Activated T-cell treated with anti-CD3 and anti-CD28 coated beads, Interleukin-2, amount 50 U/mL, for 1 hour (primary cell): ENCODE measurements around the gene RASEF.
"Not testable (repeated sequence)": the region's sequence is repeated elsewhere in the genome, so short reads cannot be mapped to it uniquely, and the experiment has no call there.

Experiments
- DNase-seq: peaks from one replicate; pipeline ENCODE4 v3.0.0-alpha.2; 2020

RASEF gene

DNA sequence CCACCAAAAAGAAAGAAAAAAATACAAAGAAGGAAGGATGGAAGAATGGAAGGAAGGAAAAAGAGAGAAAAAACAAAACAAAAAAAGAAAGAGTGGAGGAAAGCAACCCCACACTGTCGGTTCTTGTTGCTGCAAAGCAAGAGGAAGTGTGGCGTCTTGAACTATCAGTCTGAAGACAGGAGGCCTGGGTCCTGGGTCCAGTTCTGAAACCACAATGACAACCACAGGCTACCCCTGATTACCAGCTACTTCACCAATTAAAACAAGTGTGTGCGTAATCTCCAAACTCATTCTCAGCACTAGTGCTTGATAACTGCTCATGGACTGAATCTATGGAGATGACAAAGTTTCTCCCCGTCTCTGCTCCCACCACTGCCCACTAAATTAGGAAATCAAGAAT is 93.7 kb downstream of the RASEF start:
- no peak for DNase-seq

DNA sequence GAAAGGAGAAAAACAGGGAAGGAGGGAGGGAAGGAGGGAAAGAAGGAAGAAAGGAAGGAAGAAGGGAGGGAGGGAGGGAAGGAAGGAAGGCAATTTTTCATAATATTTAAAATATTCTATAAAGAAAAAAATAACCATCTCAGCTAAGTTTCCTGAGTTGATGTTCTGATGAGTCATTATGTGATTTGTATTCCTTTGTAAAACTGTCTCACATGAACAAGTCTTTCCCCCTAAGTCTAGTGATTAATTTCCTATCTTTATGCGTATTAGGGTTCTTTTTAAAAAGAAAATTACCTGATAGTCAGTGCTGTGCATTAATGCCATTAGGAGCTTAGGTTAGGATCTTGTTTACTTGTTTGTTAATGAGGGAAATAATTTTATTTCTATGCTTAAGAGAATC is 94.1 kb downstream of the RASEF start:
- no peak for DNase-seq

DNA sequence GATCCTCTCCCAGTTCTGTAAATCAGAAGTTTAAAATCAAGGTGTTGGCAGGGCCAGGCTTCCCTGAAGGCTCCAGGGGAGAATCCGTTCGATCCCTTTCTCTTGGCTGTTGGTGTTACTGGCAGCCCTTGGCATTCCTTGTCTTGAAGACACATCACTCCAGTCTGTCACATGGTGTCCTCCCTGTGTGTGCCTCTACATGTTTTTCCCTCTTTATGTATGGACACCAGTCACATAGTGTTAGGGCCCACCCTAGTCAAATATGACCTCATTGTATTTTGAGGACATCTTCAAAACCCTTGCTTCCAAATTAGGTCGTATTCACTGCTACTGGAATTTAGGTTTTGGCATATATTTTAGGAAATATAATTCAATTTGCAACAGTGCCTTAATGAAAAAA is 94.6 kb downstream of the RASEF start:
- no peak for DNase-seq

DNA sequence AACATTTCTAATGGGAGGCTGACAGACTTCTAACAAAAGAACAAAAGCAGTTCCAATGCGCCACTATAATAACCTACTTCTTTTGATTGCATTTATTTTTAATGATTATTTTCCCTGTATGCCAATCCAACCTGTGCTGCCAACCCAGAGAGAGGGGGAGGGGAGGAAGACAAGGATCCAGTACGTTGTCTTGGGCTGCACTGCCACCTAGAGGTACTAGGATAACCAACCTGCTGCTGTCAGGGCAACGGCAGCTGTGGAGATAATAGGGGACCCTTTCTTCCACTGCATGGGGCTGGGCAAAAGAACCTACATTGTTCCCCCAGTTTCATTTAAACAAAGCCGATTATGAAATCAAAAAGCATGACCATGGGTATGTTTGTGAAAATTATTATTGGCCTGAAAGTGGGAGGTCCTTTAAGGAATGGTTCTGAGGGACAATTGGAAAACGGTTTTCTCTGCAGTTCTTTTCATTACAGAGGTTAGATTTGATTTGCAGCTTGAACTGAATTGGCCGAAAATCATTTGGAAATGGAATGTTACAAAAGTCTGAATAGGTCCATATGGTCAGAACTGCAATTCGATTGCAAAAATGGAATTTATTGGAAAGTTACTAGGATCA is 101.3 kb downstream of the RASEF start:
- peak; percentile 17 for DNase-seq

DNA sequence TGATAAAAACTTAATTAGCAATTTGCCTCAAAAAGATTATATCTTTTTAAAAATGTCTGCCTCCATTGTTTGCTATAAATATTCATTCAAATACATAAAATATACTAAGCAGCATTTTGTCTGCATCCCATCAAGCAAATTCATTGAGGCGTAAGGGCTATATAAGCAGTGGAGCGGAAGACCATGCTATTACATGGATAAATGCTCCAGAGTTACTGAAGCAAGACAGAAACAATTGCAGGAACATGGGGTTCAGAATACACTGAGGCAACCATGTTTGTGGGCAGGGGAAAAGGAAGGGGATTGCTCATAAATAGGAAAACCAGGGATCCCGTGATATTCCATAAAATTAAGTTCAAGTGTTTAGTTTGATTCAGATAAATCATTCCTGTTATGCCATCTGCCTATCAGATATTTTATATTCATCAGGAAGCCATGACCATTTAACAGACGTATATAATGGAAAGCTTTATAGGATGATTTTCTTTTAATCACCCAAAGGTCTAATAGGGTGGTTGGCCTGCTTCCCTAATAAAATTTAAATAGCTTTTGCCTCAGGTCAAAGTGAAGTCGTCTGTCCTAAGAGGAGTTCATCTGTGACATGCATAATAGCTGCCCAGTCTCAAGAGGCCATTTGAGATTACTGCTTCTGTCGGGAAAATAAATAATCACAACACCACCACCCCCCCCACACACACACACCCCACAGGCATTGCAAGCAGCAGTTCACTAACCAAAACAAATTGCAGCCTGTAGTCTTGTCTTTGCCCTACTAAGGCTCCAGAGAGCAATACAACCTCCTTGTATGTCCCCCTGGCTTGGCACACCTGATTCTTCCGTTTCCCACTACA is 105.2 kb downstream of the RASEF start:
- DNase-seq, result no peak

DNA sequence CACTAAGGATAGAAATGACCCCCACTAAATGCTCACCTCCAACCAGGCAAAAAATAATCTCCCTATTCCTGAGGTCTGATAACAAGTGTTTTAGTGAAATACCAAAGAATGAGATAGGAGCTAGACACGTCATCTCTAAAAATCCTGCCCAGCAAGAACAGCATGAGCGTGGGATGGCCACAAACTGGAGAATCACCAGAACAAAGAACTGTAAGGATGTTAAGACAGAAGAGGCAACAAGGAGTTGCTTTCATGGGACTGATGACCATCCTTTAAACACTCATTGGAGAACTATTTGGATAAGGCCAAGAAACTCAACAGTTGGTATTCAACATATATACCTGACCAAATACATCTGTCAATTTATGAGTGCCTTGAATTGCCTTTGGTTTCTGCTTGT is 113.7 kb downstream of the RASEF start:
- no peak for DNase-seq

DNA sequence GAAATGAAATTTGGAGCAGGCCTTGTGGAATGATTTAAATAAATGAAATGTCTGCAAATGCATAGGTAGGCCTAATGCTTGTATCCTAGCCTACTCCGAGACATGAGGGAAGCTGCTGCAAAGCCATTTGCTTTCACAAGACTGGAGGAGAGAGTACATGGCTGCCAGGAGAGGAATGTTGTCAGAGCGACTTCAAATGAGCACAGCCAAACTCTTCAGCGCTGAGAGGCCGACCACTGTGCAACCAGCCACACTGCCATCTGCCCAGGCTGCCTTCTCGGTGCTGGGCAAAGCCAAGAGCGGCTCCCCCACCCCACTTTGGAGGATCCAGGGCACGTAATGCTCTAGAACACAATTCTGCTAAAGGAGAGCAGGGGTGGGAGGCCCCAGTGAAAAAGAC is 122.6 kb downstream of the RASEF start:
- no peak for DNase-seq

DNA sequence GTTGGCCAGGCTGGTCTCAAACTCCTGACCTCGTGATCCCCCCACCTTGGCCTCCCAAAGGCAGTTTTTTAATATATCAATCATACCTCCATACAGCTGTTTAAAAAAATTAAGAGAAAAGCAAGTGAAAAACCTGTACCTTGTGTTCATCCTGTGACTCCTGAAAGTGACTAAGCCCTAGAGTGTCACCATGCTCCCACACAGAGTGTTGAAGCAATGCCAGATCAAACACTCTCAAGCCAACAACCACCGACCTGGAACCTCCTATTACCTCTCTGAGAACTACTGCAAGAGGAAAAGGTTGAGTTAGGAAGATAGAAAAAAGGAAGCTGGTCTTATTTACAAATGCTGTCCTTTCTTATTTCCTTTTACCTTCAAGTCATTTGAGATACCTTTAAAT is 123.5 kb downstream of the RASEF start:
- no peak for DNase-seq

DNA sequence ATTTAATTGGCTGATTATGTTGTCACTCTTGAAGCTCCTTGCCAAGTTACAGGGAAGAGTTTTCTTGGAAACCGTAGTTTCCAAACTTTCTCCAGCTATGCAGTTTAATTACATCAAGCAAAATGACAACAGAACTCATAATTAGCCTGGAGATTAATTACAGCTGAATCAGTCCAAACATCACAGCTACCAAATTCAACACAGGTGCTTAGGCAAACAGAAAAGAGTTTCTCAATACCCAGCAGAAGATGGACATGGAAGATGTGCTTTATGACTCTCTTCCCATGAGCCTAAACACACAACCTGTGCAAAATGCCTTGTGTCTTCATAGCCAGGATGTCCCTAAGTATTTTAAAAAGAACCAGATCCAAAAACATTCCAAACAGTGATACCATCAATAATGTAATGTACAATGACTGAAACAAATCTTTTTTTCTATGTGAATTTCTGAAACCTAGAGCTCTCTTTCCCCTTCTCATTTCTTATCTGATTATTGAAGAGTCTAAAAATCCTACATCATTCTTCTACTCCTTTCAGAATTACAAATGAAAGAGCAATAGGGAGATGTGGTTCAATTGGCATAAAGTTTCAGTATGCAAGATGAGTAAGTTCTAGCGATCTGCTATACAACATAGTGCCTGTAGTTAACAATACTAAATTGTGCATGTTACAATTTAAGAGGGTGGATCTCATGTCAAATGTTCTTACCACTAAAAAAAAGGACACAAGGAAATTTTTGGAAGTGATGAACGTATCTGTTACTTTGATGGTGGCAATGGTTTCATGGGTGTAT is 124.3 kb downstream of the RASEF start:
- no peak for DNase-seq

DNA sequence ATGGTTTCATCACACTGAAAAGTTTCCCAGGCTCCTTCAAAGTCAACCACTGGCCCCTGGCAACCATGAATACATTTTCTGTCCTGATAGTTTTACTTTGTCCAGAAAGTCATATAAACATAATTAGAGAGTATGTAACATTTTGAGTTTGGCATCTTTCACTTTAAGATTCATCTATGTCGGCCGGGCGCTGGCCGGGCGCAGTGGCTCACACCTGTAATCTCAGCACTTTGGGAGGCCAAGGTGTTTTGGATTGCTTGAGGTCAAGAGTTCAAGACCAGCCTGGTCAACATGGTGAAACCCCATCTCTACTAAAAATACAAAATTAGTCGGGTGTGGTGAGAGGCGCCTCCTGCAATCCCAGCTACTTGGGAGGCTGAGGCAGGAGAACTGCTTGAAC is 126.4 kb downstream of the RASEF start:
- not testable (repeated sequence) for DNase-seq

DNA sequence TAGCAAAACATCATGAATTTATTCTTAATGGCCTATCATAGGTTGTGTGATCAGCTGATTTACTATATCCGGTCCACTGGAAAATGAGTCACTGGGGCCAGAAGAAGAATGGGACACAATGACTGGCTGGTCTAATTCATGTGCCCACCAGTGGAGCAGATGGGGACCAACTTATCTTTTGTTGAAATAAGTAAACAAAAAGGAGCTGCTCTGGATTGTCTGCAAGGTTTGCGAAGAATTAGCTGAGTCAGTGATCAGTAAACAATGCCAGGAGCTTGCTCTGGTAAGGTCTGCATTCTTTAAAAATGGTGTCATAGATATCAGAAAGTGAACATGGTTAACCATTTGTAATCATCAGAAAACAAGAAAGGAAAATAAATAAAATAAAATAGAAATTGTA is 128.0 kb downstream of the RASEF start:
- DNase-seq, result no peak

DNA sequence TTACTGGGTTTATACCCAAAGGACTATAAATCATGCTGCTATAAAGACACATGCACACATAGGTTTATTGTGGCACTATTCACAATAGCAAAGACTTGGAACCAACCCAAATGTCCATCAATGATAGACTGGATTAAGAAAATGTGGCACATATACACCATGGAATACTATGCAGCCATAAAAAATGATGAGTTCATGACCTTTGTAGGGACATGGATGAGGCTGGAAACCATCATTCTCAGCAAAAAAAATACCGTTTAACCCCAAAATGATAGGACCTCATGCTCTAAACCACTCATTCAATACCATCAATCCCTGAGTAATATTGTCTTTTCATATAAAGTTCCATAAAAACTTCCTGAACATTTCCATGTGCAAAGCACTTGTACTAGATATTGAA is 128.9 kb downstream of the RASEF start:
- DNase-seq, result not testable (repeated sequence)

DNA sequence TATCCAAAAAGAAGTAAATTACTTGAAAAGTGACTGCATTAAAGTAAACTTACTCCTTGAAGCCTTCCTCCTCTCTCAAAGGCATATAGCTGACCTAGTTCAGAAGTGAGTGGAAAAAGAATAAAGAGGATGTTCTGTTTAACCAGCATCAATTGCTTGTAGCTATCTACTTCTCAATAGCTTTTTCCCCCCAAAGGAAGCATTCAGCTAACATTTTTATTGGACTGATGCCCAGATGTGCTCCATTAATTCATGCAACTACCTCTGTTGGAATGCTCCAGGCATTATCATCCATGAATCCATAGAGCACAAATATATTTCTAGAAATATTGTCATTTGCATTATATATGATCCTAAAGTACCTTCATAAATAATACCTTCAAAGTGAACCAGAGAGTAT is 132.8 kb downstream of the RASEF start:
- no peak for DNase-seq
